A549 (cell line): ENCODE measurements around the gene RFX1. TPM values are rescaled to one million over a fixed set of nuclear protein-coding genes. Genes with fewer than 3 reads are reported as not detected.

Experiments
- ATAC-seq, 2 experiments: fragments of 200-7000 bp in 1 of 2; fragments of >200 bp in 1 of 2; cut with Nextera tagmentation in 1 of 2; cut with Tn5 transposase in 1 of 2; 3 replicates each; pipeline versions ENCODE4 v1.8.0 to v1.9.1; 2018 to 2020; ENCODE audit warnings: mild to moderate bottlenecking in 1 of 2, moderate library complexity in 1 of 2
- CTCF ChIA-PET: fragments of 300-600 bp; sonication (Branson Sonifier 250); formaldehyde crosslinking; extraction: SDS; loops from one replicate; lab custom pipeline; 2021; ENCODE audit warnings: antibody characterized with exemption, inconsistent platforms; lab: Yijun Ruan, JAX
- POLR2A ChIA-PET: fragments of 350-600 bp; formaldehyde crosslinking; extraction: SDS; loops from one replicate; lab custom pipeline; 2021; ENCODE audit warnings: antibody characterized with exemption, inconsistent platforms; lab: Yijun Ruan, JAX
- DNase-seq, 2 experiments: peaks; one replicate each; pipeline versions ENCODE4 v3.0.0 to v3.0.0-alpha.2; 2011 to 2016; ENCODE audit warnings: low read depth in 1 of 2, low spot score in 1 of 2
- FAIRE-seq: peaks from 2 replicates; lab custom pipeline; 2011; peaks lifted over from hg19 to GRCh38; lab: Jason Lieb, UNC
- H3K27ac ChIP-seq, 2 experiments: fragments of >200 bp; sonication (Bioruptor Twin); formaldehyde crosslinking; 3 replicates each; pipeline ENCODE4 v1.5.1; 2016 to 2017
- H3K4me1 ChIP-seq: fragments of >200 bp; sonication (Bioruptor Twin); formaldehyde crosslinking; 3 replicates; pipeline ENCODE4 v1.6.1; 2016
- H3K4me2 ChIP-seq: fragments of >200 bp; sonication (Bioruptor Twin); formaldehyde crosslinking; 3 replicates; pipeline ENCODE4 v1.6.1; 2016
- H3K4me3 ChIP-seq: fragments of >200 bp; sonication (Bioruptor Twin); formaldehyde crosslinking; 3 replicates; pipeline ENCODE4 v1.5.1; 2016
- H3K9me3 ChIP-seq: fragments of >200 bp; sonication (Bioruptor Twin); formaldehyde crosslinking; 3 replicates; pipeline ENCODE4 v1.6.1; 2016
- BHLHE40 ChIP-seq: IDR thresholded peaks from 2 replicates; pipeline ENCODE4 v1.6.1; 2012; ENCODE audit warnings: low read depth, low read length, inconsistent platforms
- CBX2 ChIP-seq: fragments of 200-600 bp; sonication (generic); IDR thresholded peaks from 2 replicates; pipeline ENCODE4 v1.6.1; 2016; ENCODE audit warnings: low read depth, mild to moderate bottlenecking, borderline replicate concordance
- CEBPB ChIP-seq, 2 experiments: fragments of >200 bp in 1 of 2; sonication (Bioruptor Twin) in 1 of 2; formaldehyde crosslinking in 1 of 2; IDR thresholded peaks; 2 replicates each; pipeline ENCODE4 v1.6.1; 2012 to 2016
- E2F6 ChIP-seq: IDR thresholded peaks from 2 replicates; pipeline ENCODE4 v1.6.1; 2012; ENCODE audit warnings: low read depth, borderline replicate concordance
- EP300 ChIP-seq, 2 experiments: fragments of >200 bp; sonication (Bioruptor Twin); formaldehyde crosslinking; IDR thresholded peaks; 2 replicates in 1 of 2; 3 replicates in 1 of 2; pipeline ENCODE4 v1.6.1; 2016 to 2017
- ESRRA ChIP-seq: fragments of 150-350 bp; IDR thresholded peaks from 2 replicates; pipeline ENCODE4 v1.6.1; 2014; ENCODE audit warnings: mild to moderate bottlenecking, low read length, borderline replicate concordance
- FOSB ChIP-seq: fragments of 250-450 bp; sonication (Bioruptor Pico); IDR thresholded peaks from 2 replicates; pipeline ENCODE4 v1.5.0; 2020; ENCODE audit warnings: mild to moderate bottlenecking, moderate library complexity
- FOSL2 ChIP-seq, 2 experiments: fragments of 450-650 bp in 1 of 2; fragments of >200 bp in 1 of 2; sonication (Bioruptor Twin) in 1 of 2; formaldehyde crosslinking; IDR thresholded peaks; 2 replicates each; pipeline versions ENCODE4 v1.5.0 to v1.6.1; 2016 to 2020; ENCODE audit warnings: mild to moderate bottlenecking in 1 of 2, moderate library complexity in 1 of 2
- GATA3 ChIP-seq: IDR thresholded peaks from 2 replicates; pipeline ENCODE4 v1.6.1; 2012; ENCODE audit warnings: borderline replicate concordance
- HDAC2 ChIP-seq: fragments of 200-600 bp; sonication (generic); IDR thresholded peaks from 2 replicates; pipeline ENCODE4 v1.6.1; 2016
- HEYL ChIP-seq: fragments of 250-450 bp; sonication (Bioruptor Pico); IDR thresholded peaks from 2 replicates; pipeline ENCODE4 v1.8.0; 2021; ENCODE audit warnings: mild to moderate bottlenecking, moderate library complexity
- HOXA7 ChIP-seq: fragments of 250-450 bp; sonication (Bioruptor Pico); IDR thresholded peaks from 2 replicates; pipeline ENCODE4 v1.5.0; 2020; ENCODE audit warnings: mild to moderate bottlenecking, moderate library complexity
- HOXB5 ChIP-seq: fragments of 250-450 bp; sonication (Bioruptor Pico); IDR thresholded peaks from 2 replicates; pipeline ENCODE4 v1.5.0; 2020; ENCODE audit warnings: mild to moderate bottlenecking, moderate library complexity
- JUN ChIP-seq, 2 experiments: fragments of >200 bp; sonication (Bioruptor Twin); formaldehyde crosslinking; IDR thresholded peaks; 2 replicates in 1 of 2; 3 replicates in 1 of 2; pipeline ENCODE4 v1.6.1; 2016 to 2017
- KDM1A ChIP-seq: fragments of 200-600 bp; sonication (generic); IDR thresholded peaks from 2 replicates; pipeline ENCODE4 v1.6.1; 2016; ENCODE audit warnings: low read depth, mild to moderate bottlenecking
- KDM5A ChIP-seq: fragments of 200-600 bp; sonication (generic); IDR thresholded peaks from 2 replicates; pipeline ENCODE4 v1.6.1; 2016; ENCODE audit warnings: antibody characterized with exemption, mild to moderate bottlenecking
- MAFK ChIP-seq: fragments of 450-650 bp; IDR thresholded peaks from 2 replicates; pipeline ENCODE4 v1.6.1; 2014; ENCODE audit not compliant: partially characterized antibody
- MAZ ChIP-seq: fragments of 150-350 bp; IDR thresholded peaks from 2 replicates; pipeline ENCODE4 v1.6.1; 2014; ENCODE audit warnings: antibody characterized with exemption, low read depth, low read length, borderline replicate concordance
- NR3C1 ChIP-seq: fragments of >200 bp; sonication (Bioruptor Twin); formaldehyde crosslinking; IDR thresholded peaks from 3 replicates; pipeline ENCODE4 v1.6.1; 2017
- RARB ChIP-seq: fragments of 250-450 bp; sonication (Bioruptor Pico); IDR thresholded peaks from 2 replicates; pipeline ENCODE4 v1.8.0; 2021; ENCODE audit warnings: mild to moderate bottlenecking, moderate library complexity
- RCOR1 ChIP-seq: fragments of 150-350 bp; IDR thresholded peaks from 2 replicates; pipeline ENCODE4 v1.6.1; 2014; ENCODE audit warnings: antibody characterized with exemption, low read length, low read depth
- RNF2 ChIP-seq: fragments of 200-600 bp; sonication (generic); IDR thresholded peaks from 2 replicates; pipeline ENCODE4 v1.6.1; 2016; ENCODE audit warnings: low read depth, mild to moderate bottlenecking, antibody characterized with exemption, moderate library complexity, borderline replicate concordance
- SMC3 ChIP-seq: fragments of >200 bp; sonication (Bioruptor Twin); formaldehyde crosslinking; IDR thresholded peaks from 3 replicates; pipeline ENCODE4 v1.6.1; 2018; ENCODE audit warnings: inconsistent platforms
- TP53 ChIP-seq: fragments of 250-450 bp; sonication (Bioruptor Pico); IDR thresholded peaks from 2 replicates; pipeline ENCODE4 v1.5.0; 2021; ENCODE audit warnings: mild to moderate bottlenecking, moderate library complexity
- ZFP36 ChIP-seq: fragments of 450-650 bp; IDR thresholded peaks from 2 replicates; pipeline ENCODE4 v1.6.1; 2014; ENCODE audit warnings: borderline replicate concordance; ENCODE audit not compliant: partially characterized antibody
- ZNF302 ChIP-seq: fragments of 250-450 bp; sonication (Bioruptor Pico); IDR thresholded peaks from 2 replicates; pipeline ENCODE4 v1.9.0; 2021; ENCODE audit warnings: inconsistent platforms, mild to moderate bottlenecking, moderate library complexity
- ZSCAN20 ChIP-seq: fragments of 250-450 bp; sonication (Bioruptor Pico); IDR thresholded peaks from 2 replicates; pipeline ENCODE4 v1.8.0; 2022; ENCODE audit warnings: mild to moderate bottlenecking, moderate library complexity
- WGBS: methylation state at CpG from one replicate; pipeline ENCODE4 v1.1.6; 2017; ENCODE audit errors: missing lambda C conversion rate; 5-methylcytosine and 5-hydroxymethylcytosine counted together
- polyA plus RNA-seq, 4 experiments: library from polyadenylated mRNA; depleted of rRNA in 3 of 4; stranded (reverse); fragments of >200 nt; fragmentation: RNase III in 1 of 4; extraction: RNeasy Plus Mini Kit Qiagen cat#74134 plus additional on column Dnase treatment in 1 of 4; gene quantifications; 2 replicates in 3 of 4; 3 replicates in 1 of 4; pipeline ENCODE4 v1.2.3, GENCODE V29; 2011 to 2017
- TF ChIP-seq, protein P1 (sequence below): fragments of 200-600 bp; sonication (generic); IDR thresholded peaks from 2 replicates; pipeline ENCODE4 v1.6.1; 2016; ENCODE audit warnings: antibody characterized with exemption, mild to moderate bottlenecking, moderate library complexity
- TF ChIP-seq, protein P2 (sequence below): fragments of >200 bp; sonication (Bioruptor Twin); formaldehyde crosslinking; IDR thresholded peaks from 3 replicates; pipeline ENCODE4 v1.6.1; 2016

The RFX1 gene
- polyA plus RNA-seq, 2 of the 4 experiments (the other 2 are of a cell fraction) = 0.57 to 5.4 TPM

DNA sequence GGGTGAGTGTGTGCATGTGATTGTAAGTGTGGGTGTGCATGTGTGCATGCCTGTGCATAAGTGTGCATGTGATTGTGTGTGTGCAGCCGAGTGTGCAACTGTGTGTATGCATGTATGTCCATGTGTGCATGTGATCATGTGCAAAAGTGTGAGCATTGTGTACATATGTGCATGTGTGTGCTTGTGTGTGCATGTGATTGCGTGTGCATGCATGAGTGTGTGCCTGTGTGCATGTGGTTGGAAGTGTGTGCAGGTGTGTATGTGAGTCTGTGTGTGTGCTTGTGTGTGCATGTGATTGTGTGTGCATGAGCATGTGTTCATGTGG is 71.4 kb downstream of the RFX1 start:
- Histone ChIP-seq H3K9me3 (no peaks in the 10 kb centered on the region), H3K27ac (no peak overlapping the region), H3K4me1 (peaks cover 8% of the 10 kb centered on the region; the same call in 1 of the 3 replicates), H3K4me2 (no peak overlapping the region), H3K4me3 (no peak overlapping the region)
- POLR2A ChIA-PET = no interaction called here
- ATAC-seq = no peak
- no peak for DNase-seq
- WGBS = 90% methylated on average over 2 of the region's 2 CpGs
- TF ChIP-seq TP53 (CRISPR knock-in tag) (no peak), HEYL (no peak), RARB (CRISPR knock-in tag) (no peak), RNF2 (no peak), HOXB5 (CRISPR knock-in tag) (no peak), E2F6 (no peak), SMC3 (no peak), ZFP36 (no peak), ESRRA (no peak), KDM1A (no peak), BHLHE40 (no peak)
- TF ChIP-seq, protein P1, sequence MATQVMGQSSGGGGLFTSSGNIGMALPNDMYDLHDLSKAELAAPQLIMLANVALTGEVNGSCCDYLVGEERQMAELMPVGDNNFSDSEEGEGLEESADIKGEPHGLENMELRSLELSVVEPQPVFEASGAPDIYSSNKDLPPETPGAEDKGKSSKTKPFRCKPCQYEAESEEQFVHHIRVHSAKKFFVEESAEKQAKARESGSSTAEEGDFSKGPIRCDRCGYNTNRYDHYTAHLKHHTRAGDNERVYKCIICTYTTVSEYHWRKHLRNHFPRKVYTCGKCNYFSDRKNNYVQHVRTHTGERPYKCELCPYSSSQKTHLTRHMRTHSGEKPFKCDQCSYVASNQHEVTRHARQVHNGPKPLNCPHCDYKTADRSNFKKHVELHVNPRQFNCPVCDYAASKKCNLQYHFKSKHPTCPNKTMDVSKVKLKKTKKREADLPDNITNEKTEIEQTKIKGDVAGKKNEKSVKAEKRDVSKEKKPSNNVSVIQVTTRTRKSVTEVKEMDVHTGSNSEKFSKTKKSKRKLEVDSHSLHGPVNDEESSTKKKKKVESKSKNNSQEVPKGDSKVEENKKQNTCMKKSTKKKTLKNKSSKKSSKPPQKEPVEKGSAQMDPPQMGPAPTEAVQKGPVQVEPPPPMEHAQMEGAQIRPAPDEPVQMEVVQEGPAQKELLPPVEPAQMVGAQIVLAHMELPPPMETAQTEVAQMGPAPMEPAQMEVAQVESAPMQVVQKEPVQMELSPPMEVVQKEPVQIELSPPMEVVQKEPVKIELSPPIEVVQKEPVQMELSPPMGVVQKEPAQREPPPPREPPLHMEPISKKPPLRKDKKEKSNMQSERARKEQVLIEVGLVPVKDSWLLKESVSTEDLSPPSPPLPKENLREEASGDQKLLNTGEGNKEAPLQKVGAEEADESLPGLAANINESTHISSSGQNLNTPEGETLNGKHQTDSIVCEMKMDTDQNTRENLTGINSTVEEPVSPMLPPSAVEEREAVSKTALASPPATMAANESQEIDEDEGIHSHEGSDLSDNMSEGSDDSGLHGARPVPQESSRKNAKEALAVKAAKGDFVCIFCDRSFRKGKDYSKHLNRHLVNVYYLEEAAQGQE = no peak
- TF ChIP-seq, protein P2, sequence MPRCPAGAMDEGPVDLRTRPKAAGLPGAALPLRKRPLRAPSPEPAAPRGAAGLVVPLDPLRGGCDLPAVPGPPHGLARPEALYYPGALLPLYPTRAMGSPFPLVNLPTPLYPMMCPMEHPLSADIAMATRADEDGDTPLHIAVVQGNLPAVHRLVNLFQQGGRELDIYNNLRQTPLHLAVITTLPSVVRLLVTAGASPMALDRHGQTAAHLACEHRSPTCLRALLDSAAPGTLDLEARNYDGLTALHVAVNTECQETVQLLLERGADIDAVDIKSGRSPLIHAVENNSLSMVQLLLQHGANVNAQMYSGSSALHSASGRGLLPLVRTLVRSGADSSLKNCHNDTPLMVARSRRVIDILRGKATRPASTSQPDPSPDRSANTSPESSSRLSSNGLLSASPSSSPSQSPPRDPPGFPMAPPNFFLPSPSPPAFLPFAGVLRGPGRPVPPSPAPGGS = no peak
- FAIRE-seq = no peak
- CTCF ChIA-PET = no interaction called here

DNA sequence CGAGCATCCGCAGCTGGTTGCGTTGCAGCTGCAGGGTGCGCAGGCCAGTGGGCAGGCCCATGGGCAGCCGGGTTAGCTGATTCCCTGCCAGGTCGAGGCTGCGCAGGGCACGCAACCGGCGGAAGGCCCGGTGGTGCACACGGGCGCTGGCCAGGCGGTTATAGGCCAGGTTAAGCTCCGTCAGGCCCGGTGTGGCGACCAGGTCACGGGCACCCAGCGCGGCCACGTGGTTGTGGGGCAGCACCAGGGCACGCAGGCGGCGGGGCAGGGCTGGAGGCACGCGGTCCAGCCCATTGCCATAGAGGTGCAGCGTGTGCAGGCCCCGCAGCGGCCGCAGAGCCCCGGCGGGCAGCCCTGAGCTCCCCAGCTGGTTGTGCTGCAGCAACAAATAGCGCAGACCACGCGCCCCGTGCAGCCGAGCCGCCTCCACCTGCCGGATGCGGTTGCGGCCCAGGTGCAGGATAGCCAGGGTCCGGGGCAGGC is 73.2 kb downstream of the RFX1 start:
- Histone ChIP-seq H3K4me3 (no peak overlapping the region), H3K4me2 (no peak overlapping the region), H3K4me1 (peaks cover 8% of the 10 kb centered on the region; the same call in 1 of the 3 replicates), H3K9me3 (no peaks in the 10 kb centered on the region), H3K27ac (no peak overlapping the region)
- no peak for ATAC-seq
- TF ChIP-seq KDM5A = no peak
- TF ChIP-seq JUN (IDR thresholded peaks at IDR 0.05) = no peak
- TF ChIP-seq HOXA7 (CRISPR knock-in tag) = no peak
- no peak for TF ChIP-seq MAZ
- no peak for TF ChIP-seq MAFK
- TF ChIP-seq FOSB (CRISPR knock-in tag) = no peak
- no peak for TF ChIP-seq NR3C1
- no peak for TF ChIP-seq CEBPB (IDR thresholded peaks at IDR 0.05)
- TF ChIP-seq CBX2 = no peak
- TF ChIP-seq RCOR1 = no peak
- TF ChIP-seq FOSL2 (IDR thresholded peaks at IDR 0.05) = no peak
- TF ChIP-seq FOSL2 (CRISPR knock-in tag; IDR thresholded peaks at IDR 0.05) = no peak
- TF ChIP-seq, protein P2 = no peak
- TF ChIP-seq ZNF302 (CRISPR knock-in tag) = no peak
- TF ChIP-seq, protein P1 = no peak
- TF ChIP-seq EP300 (IDR thresholded peaks at IDR 0.05) = no peak
- no peak for TF ChIP-seq ZSCAN20 (CRISPR knock-in tag)
- no peak for TF ChIP-seq HDAC2
- TF ChIP-seq GATA3 = no peak
- DNase-seq = no peak
- FAIRE-seq = no peak
- POLR2A ChIA-PET = interaction anchor here (1.5 kb wide), 1 partner anchor 10 kb away, joined by 3 read pairs; no protein-coding TSS in a partner anchor
- WGBS = 100% methylated on average over 1 of the region's 42 CpGs
- CTCF ChIA-PET = interaction anchor here (1.0 kb wide), 1 partner anchor 23 kb away, joined by 5 read pairs; no protein-coding TSS in a partner anchor
